IMR-90 (cell line): ENCODE data around the gene HSD17B8. TPM values are rescaled to one million over a fixed set of nuclear protein-coding genes. Genes with fewer than 3 reads are reported as not detected.

Experiments used
- ATAC-seq: fragments of 200-7000 bp; cut with Tn5 transposase; 2 replicates; pipeline ENCODE4 v1.9.1; 2020; ENCODE audit warnings: low read depth, mild to moderate bottlenecking, moderate library complexity
- BruUV-seq: library from RNA; stranded (reverse); fragments of 400-500 nt; replicated peaks from 2 replicates; lab custom pipeline; 2021; lab: Mats Ljungman, UMichigan
- CTCF ChIA-PET: fragments of 300-600 bp; formaldehyde crosslinking; extraction: SDS; loops from one replicate; lab custom pipeline; 2021; ENCODE audit warnings: antibody characterized with exemption; lab: Yijun Ruan, JAX
- POLR2A ChIA-PET: fragments of 300-600 bp; sonication (Branson Sonifier 250); formaldehyde crosslinking; loops from one replicate; lab custom pipeline; 2022; ENCODE audit warnings: antibody characterized with exemption; ENCODE audit not compliant: unreplicated experiment; lab: Charles Lee
- DNase-seq: peaks from one replicate; pipeline ENCODE4 v3.0.0; 2013
- H2AFZ ChIP-seq: replicated peaks from 2 replicates; pipeline ENCODE3; 2013; ENCODE audit warnings: low read length, mild to moderate bottlenecking; ENCODE audit not compliant: poor library complexity
- H2AK5ac ChIP-seq: 2 replicates; pipeline ENCODE4 v1.6.1; 2013; ENCODE audit warnings: low read depth, low read length, inconsistent platforms
- H2AK9ac ChIP-seq: replicated peaks from 2 replicates; pipeline ENCODE3; 2013; ENCODE audit warnings: mild to moderate bottlenecking, low read depth, low read length, moderate library complexity; ENCODE audit not compliant: poor library complexity
- H2BK120ac ChIP-seq: 2 replicates; pipeline ENCODE4 v1.6.1; 2013; ENCODE audit warnings: low read depth, low read length, inconsistent platforms
- H2BK15ac ChIP-seq: 3 replicates; pipeline ENCODE4 v1.6.1; 2013; ENCODE audit warnings: low read depth, low read length, inconsistent platforms
- H2BK20ac ChIP-seq: 2 replicates; pipeline ENCODE4 v1.6.1; 2013; ENCODE audit warnings: low read depth, mild to moderate bottlenecking, inconsistent platforms, low read length, moderate library complexity
- H2BK5ac ChIP-seq: 2 replicates; pipeline ENCODE4 v1.6.1; 2013; ENCODE audit warnings: mild to moderate bottlenecking, low read depth, low read length, inconsistent platforms; ENCODE audit not compliant: poor library complexity, severe bottlenecking
- H3K14ac ChIP-seq: replicated peaks from 2 replicates; pipeline ENCODE4 v1.6.1; 2013; ENCODE audit warnings: low read depth, low read length, inconsistent platforms
- H3K18ac ChIP-seq: 2 replicates; pipeline ENCODE4 v1.6.1; 2013; ENCODE audit warnings: low read depth, low read length, control low read depth
- H3K23ac ChIP-seq: 2 replicates; pipeline ENCODE4 v1.6.1; 2013; ENCODE audit warnings: low read depth, low read length, inconsistent platforms
- H3K27ac ChIP-seq: 2 replicates; pipeline ENCODE4 v1.5.1; 2013; ENCODE audit warnings: mild to moderate bottlenecking, control low read depth, low read length; ENCODE audit not compliant: insufficient read depth
- H3K27me3 ChIP-seq: 2 replicates; pipeline ENCODE4 v1.6.1; 2013; ENCODE audit warnings: low read length; ENCODE audit not compliant: control insufficient read depth, insufficient read depth
- H3K36me3 ChIP-seq: 2 replicates; pipeline ENCODE4 v1.6.1; 2013; ENCODE audit warnings: low read length, mixed read lengths; ENCODE audit not compliant: control insufficient read depth, insufficient read depth
- H3K4ac ChIP-seq: 2 replicates; pipeline ENCODE4 v1.6.1; 2013; ENCODE audit warnings: low read depth, low read length, inconsistent platforms
- H3K4me1 ChIP-seq: 2 replicates; pipeline ENCODE4 v1.6.1; 2013; ENCODE audit warnings: low read length, mixed read lengths; ENCODE audit not compliant: control insufficient read depth, insufficient read depth
- H3K4me2 ChIP-seq: 2 replicates; pipeline ENCODE4 v1.6.1; 2013; ENCODE audit warnings: low read depth, mild to moderate bottlenecking, control low read depth, low read length, moderate library complexity
- H3K4me3 ChIP-seq: 2 replicates; pipeline ENCODE4 v1.5.1; 2013; ENCODE audit warnings: low read depth, mild to moderate bottlenecking, control low read depth, low read length, moderate library complexity; ENCODE audit not compliant: insufficient read depth
- H3K56ac ChIP-seq: 2 replicates; pipeline ENCODE4 v1.6.1; 2013; ENCODE audit warnings: low read length, inconsistent platforms; ENCODE audit not compliant: insufficient read depth; ENCODE audit errors: extremely low read depth
- H3K79me1 ChIP-seq, 2 experiments: 2 replicates each; pipeline ENCODE4 v1.6.1; 2013; ENCODE audit warnings: low read length in 2 of 2, inconsistent platforms in 1 of 2, low read depth in 1 of 2
- H3K9ac ChIP-seq: 2 replicates; pipeline ENCODE4 v1.6.1; 2013; ENCODE audit warnings: low read depth, low read length, control low read depth
- H3K9me1 ChIP-seq: 2 replicates; pipeline ENCODE4 v1.6.1; 2013; ENCODE audit warnings: low read length, inconsistent platforms; ENCODE audit not compliant: insufficient read depth
- H3K9me3 ChIP-seq: 2 replicates; pipeline ENCODE4 v1.6.1; 2013; ENCODE audit warnings: low read length; ENCODE audit not compliant: control insufficient read depth, insufficient read depth
- H4K20me1 ChIP-seq: 2 replicates; pipeline ENCODE4 v1.6.1; 2013; ENCODE audit warnings: low read length, inconsistent platforms; ENCODE audit not compliant: insufficient read depth
- H4K5ac ChIP-seq: 2 replicates; pipeline ENCODE4 v1.6.1; 2013; ENCODE audit warnings: mild to moderate bottlenecking, low read depth, low read length, control low read depth
- H4K8ac ChIP-seq, 2 experiments: 2 replicates each; pipeline ENCODE4 v1.6.1; 2013; ENCODE audit warnings: low read depth in 2 of 2, low read length in 2 of 2, control low read depth in 1 of 2, inconsistent platforms in 1 of 2
- H4K91ac ChIP-seq: 2 replicates; pipeline ENCODE4 v1.6.1; 2013; ENCODE audit warnings: low read depth, low read length, inconsistent platforms; ENCODE audit not compliant: insufficient read depth
- BHLHE40 ChIP-seq: fragments of 150-350 bp; IDR thresholded peaks from 2 replicates; pipeline ENCODE4 v1.6.1; 2016; ENCODE audit warnings: mild to moderate bottlenecking, low read depth, low read length
- CEBPB ChIP-seq: IDR thresholded peaks from 2 replicates; pipeline ENCODE4 v1.6.1; 2012; ENCODE audit warnings: low read depth, low read length, improper control_type of control experiment
- CHD1 ChIP-seq: IDR thresholded peaks from 2 replicates; pipeline ENCODE4 v1.6.1; 2012; ENCODE audit warnings: low read depth, low read length, improper control_type of control experiment
- MAZ ChIP-seq: IDR thresholded peaks from 2 replicates; pipeline ENCODE4 v1.6.1; 2012; ENCODE audit warnings: low read depth, mild to moderate bottlenecking, low read length, improper control_type of control experiment, moderate library complexity, borderline replicate concordance
- MXI1 ChIP-seq: IDR thresholded peaks from 2 replicates; pipeline ENCODE4 v1.6.1; 2012; ENCODE audit warnings: low read depth, mild to moderate bottlenecking, low read length, moderate library complexity, borderline replicate concordance
- NFE2L2 ChIP-seq: fragments of 150-350 bp; IDR thresholded peaks from 2 replicates; pipeline ENCODE4 v1.6.1; 2016; ENCODE audit warnings: low read depth, mild to moderate bottlenecking, low read length
- RAD21 ChIP-seq: IDR thresholded peaks from 2 replicates; pipeline ENCODE4 v1.6.1; 2012; ENCODE audit warnings: low read length, improper control_type of control experiment
- RCOR1 ChIP-seq: IDR thresholded peaks from 2 replicates; pipeline ENCODE4 v1.6.1; 2012; ENCODE audit warnings: mild to moderate bottlenecking, low read length, improper control_type of control experiment; ENCODE audit not compliant: insufficient replicate concordance
- RFX5 ChIP-seq: IDR thresholded peaks from 2 replicates; pipeline ENCODE4 v1.8.0; 2012; ENCODE audit warnings: low read depth, mild to moderate bottlenecking, low read length, moderate library complexity
- SMC3 ChIP-seq: fragments of 150-350 bp; IDR thresholded peaks from 2 replicates; pipeline ENCODE4 v1.6.1; 2016; ENCODE audit warnings: low read depth, mild to moderate bottlenecking, antibody characterized with exemption, low read length, moderate library complexity
- USF2 ChIP-seq: fragments of 150-350 bp; IDR thresholded peaks from 2 replicates; pipeline ENCODE4 v1.6.1; 2017; ENCODE audit warnings: mild to moderate bottlenecking, antibody characterized with exemption, low read length, low read depth
- WGBS, 2 experiments: methylation state at CpG; one replicate each; pipeline versions ENCODE4 v1.1.5 to v1.1.7; 2013; ENCODE audit warnings: missing lambda C conversion rate in 2 of 2; ENCODE audit not compliant: insufficient read length in 1 of 2; ENCODE audit errors: extremely low coverage in 2 of 2; 5-methylcytosine and 5-hydroxymethylcytosine counted together
- dilution Hi-C: fragments of 300-500 bp; cut with HindIII; formaldehyde crosslinking; loops from one replicate; pipeline ENCODE4 v1.14.3; 2018; ENCODE audit warnings: low sequenced_read_pairs; ENCODE audit not compliant: unreplicated experiment
- in situ Hi-C: fragments of 300-500 bp; cut with MboI; formaldehyde crosslinking; loops from 3 replicates; pipeline ENCODE4 v1.14.3; 2019; ENCODE audit warnings: low sequenced_read_pairs, inconsistent platforms, mixed read lengths
- intact Hi-C: fragments of 100-400 bp; cut with micrococcal nuclease; formaldehyde crosslinking; loops from 2 replicates; pipeline ENCODE4 v1.10.0; 2022
- polyA plus RNA-seq, 3 experiments: library from polyadenylated mRNA; depleted of rRNA; stranded (reverse); fragments of >200 nt; gene quantifications; 2 replicates each; pipeline ENCODE4 v1.2.3, GENCODE V29; 2012; ENCODE audit warnings: low replicate concordance in 1 of 3
- total RNA-seq: library from RNA; depleted of rRNA; stranded (reverse); fragments of >200 nt; gene quantifications from 2 replicates; pipeline ENCODE4 v1.2.3, GENCODE V29; 2012

The HSD17B8 gene
- total and polyA plus RNA-seq, 2 of the 4 experiments (the other 2 are of a cell fraction), result 1.6 to 4.3 TPM

- no peak overlapping the region for H3K4me3 ChIP-seq
- H3K9me1 ChIP-seq, result no peaks in the 10 kb centered on the region
- no peak overlapping the region for H3K56ac ChIP-seq
- no TSS peak for BruUV-seq
- DNase-seq, result no peak
- no peaks in the 10 kb centered on the region for H3K36me3 ChIP-seq
- H2BK5ac ChIP-seq, result no peak overlapping the region
- H2BK20ac ChIP-seq, result no peak overlapping the region
- in situ Hi-C loops (no loop called here), dilution Hi-C loops (no loop called here), intact Hi-C loops (no loop called here)
- ATAC-seq, result no peak
- no peak overlapping the region for H3K4ac ChIP-seq
- no peak overlapping the region for H3K4me2 ChIP-seq
- ChIA-PET CTCF (no interaction called here), POLR2A (no interaction called here)
- no peak overlapping the region for H3K27ac ChIP-seq
- H3K9ac ChIP-seq, result no peak overlapping the region
- H2BK15ac ChIP-seq, result no peak overlapping the region
- TF ChIP-seq MXI1, result no peak
- TF ChIP-seq RFX5, result no peak
- TF ChIP-seq MAZ, result no peak
- TF ChIP-seq CEBPB, result no peak
- TF ChIP-seq SMC3, result no peak
- no peak for TF ChIP-seq USF2
- TF ChIP-seq BHLHE40, result no peak
- TF ChIP-seq CHD1, result no peak
- TF ChIP-seq RCOR1, result no peak
- no peak for TF ChIP-seq NFE2L2
- no peak for TF ChIP-seq RAD21
- H2AK9ac ChIP-seq, result peak overlapping the region; percentile 65
- no peak overlapping the region for H2BK120ac ChIP-seq
- no peak overlapping the region for H4K91ac ChIP-seq
- no peak overlapping the region for H2AK5ac ChIP-seq
- H4K5ac ChIP-seq, result no peak overlapping the region
- WGBS, 2 experiments, result no CpG with 5 or more reads among the region's 10 CpGs
- H3K18ac ChIP-seq, result no peak overlapping the region
- no peak overlapping the region for H3K14ac ChIP-seq
- no peaks in the 10 kb centered on the region for H4K20me1 ChIP-seq
- H3K4me1 ChIP-seq, result no peaks in the 10 kb centered on the region
- no peak overlapping the region for H4K8ac ChIP-seq
- no peak overlapping the region for H3K23ac ChIP-seq
- H3K79me1 ChIP-seq, result no peaks in the 10 kb centered on the region
- peaks cover 16% of the 10 kb centered on the region for H3K27me3 ChIP-seq
- no peaks in the 10 kb centered on the region for H3K9me3 ChIP-seq
- H2AFZ ChIP-seq, result no peak overlapping the region
These were observed 25.5 kb upstream of the HSD17B8 start for GRCh38 chr6:33178755-33179475.
